Measurements from ENCODE around the gene TEK.

DNA sequence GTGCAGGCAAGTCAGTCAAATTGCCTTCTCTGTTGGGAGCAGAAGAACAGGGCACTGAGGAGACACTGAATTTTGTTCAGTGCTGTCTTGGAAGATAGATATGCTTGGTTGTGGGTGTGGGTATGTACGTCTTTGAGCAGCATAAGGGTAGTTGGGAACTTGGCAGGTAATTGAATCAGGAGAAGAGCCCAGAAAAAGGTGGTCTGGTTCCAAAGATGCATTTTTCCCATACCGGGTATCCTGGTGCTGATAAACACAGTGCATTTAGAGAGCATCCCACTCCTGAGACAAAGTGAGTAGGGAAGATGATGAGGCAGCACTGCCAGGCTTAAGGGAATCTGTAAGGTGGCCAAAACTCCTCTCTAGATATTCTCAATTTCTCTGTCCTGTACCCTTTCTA, 40.6 kb downstream of the TEK start:
- TF ChIP-seq, protein P1, sequence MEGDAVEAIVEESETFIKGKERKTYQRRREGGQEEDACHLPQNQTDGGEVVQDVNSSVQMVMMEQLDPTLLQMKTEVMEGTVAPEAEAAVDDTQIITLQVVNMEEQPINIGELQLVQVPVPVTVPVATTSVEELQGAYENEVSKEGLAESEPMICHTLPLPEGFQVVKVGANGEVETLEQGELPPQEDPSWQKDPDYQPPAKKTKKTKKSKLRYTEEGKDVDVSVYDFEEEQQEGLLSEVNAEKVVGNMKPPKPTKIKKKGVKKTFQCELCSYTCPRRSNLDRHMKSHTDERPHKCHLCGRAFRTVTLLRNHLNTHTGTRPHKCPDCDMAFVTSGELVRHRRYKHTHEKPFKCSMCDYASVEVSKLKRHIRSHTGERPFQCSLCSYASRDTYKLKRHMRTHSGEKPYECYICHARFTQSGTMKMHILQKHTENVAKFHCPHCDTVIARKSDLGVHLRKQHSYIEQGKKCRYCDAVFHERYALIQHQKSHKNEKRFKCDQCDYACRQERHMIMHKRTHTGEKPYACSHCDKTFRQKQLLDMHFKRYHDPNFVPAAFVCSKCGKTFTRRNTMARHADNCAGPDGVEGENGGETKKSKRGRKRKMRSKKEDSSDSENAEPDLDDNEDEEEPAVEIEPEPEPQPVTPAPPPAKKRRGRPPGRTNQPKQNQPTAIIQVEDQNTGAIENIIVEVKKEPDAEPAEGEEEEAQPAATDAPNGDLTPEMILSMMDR (IDR thresholded peaks at IDR 0.05; ENCODE audit: insufficient read depth, low read depth, low read length) = no peak
- no peak for TF ChIP-seq EZH2 (IDR thresholded peaks at IDR 0.05; ENCODE audit: insufficient read depth, low read length)
